NCI-H1105 (cell line): ENCODE measurements around the gene CSGALNACT2.
"Not testable (repeated sequence)": the region's sequence is repeated elsewhere in the genome, so short reads cannot be mapped to it uniquely, and the experiment has no call there.

Experiments used
- DNase-seq: peaks from one replicate; lab custom pipeline; 2025; lab: John Stamatoyannopoulos, UW

CSGALNACT2 gene

GRCh38 chr10:43183764-43184163 lies 45.5 kb downstream of the CSGALNACT2 start:
- DNase-seq = not testable (repeated sequence)

GRCh38 chr10:43186150-43186549 lies 47.9 kb downstream of the CSGALNACT2 start:
- no peak for DNase-seq

GRCh38 chr10:43187213-43187612 lies 49.0 kb downstream of the CSGALNACT2 start:
- no peak for DNase-seq

GRCh38 chr10:43188702-43189101 lies 50.5 kb downstream of the CSGALNACT2 start:
- no peak for DNase-seq

GRCh38 chr10:43190289-43190688 lies 52.0 kb downstream of the CSGALNACT2 start:
- DNase-seq = no peak

- no peak for DNase-seq
These were observed 52.5 kb downstream of the CSGALNACT2 start for GRCh38 chr10:43190775-43191174.

- DNase-seq = no peak
These were observed 54.6 kb downstream of the CSGALNACT2 start for GRCh38 chr10:43192884-43193283.

GRCh38 chr10:43193496-43194080 lies 55.3 kb downstream of the CSGALNACT2 start:
- no peak for DNase-seq

- DNase-seq = no peak
These were observed 56.0 kb downstream of the CSGALNACT2 start for GRCh38 chr10:43194266-43194665.

GRCh38 chr10:43194859-43195258 lies 56.6 kb downstream of the CSGALNACT2 start:
- no peak for DNase-seq

- DNase-seq = no peak
These were observed 57.3 kb downstream of the CSGALNACT2 start for GRCh38 chr10:43195557-43195956.

- no peak for DNase-seq
These were observed 58.1 kb downstream of the CSGALNACT2 start for GRCh38 chr10:43196131-43196980.

GRCh38 chr10:43196981-43197833 lies 59.0 kb downstream of the CSGALNACT2 start:
- DNase-seq = no peak

GRCh38 chr10:43197834-43198681 lies 59.8 kb downstream of the CSGALNACT2 start:
- no peak for DNase-seq

- DNase-seq = no peak
These were observed 60.4 kb downstream of the CSGALNACT2 start for GRCh38 chr10:43198682-43199005.

- no peak for DNase-seq
These were observed 60.9 kb downstream of the CSGALNACT2 start for GRCh38 chr10:43199088-43199683.

- DNase-seq = no peak
These were observed 61.7 kb downstream of the CSGALNACT2 start for GRCh38 chr10:43199684-43200537.

GRCh38 chr10:43200538-43201390 lies 62.5 kb downstream of the CSGALNACT2 start:
- DNase-seq = no peak

GRCh38 chr10:43201545-43202131 lies 63.4 kb downstream of the CSGALNACT2 start:
- DNase-seq = no peak
